WTC11 (cell line): ENCODE measurements around the gene CTNNA3.

Experiments used
- CTCF ChIP-seq: fragments of 200-600 bp; IDR thresholded peaks from 2 replicates; pipeline ENCODE4 v1.8.0; 2022; ENCODE audit warnings: antibody characterized with exemption
- MAX ChIP-seq: sonication (generic); formaldehyde crosslinking; IDR thresholded peaks from 2 replicates; pipeline ENCODE4 v1.8.0; 2022; ENCODE audit warnings: mild to moderate bottlenecking, missing genetic modification reagents
- NFE2L1 ChIP-seq: sonication (generic); formaldehyde crosslinking; IDR thresholded peaks from 2 replicates; pipeline ENCODE4 v1.8.1; 2023; ENCODE audit warnings: missing genetic modification reagents
- TF ChIP-seq, protein P1 (sequence below): sonication (generic); formaldehyde crosslinking; conservative IDR thresholded peaks from 2 replicates; pipeline ENCODE4 v1.8.1; 2022; ENCODE audit warnings: mild to moderate bottlenecking, missing genetic modification reagents

DNA sequence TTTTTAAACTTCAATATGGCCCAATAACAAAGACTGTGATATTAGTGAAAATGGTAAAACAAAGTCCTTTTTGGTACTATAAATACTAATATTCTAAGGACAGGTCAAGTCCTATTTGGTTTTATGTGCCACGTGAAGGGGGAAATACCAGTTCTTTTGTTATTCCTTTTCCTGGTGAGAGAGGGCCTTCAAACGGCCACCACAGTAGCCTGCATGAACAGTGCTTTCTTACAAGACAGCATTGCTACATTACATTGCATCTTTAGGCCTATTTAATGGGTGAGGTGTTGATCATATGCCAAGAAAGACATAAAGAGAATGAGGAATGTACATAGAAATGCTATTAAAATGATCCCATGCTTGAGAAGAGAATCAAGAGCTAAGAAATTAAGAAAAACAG, 555.4 kb downstream of the CTNNA3 start:
- TF ChIP-seq CTCF: no peak
- TF ChIP-seq NFE2L1: no peak
- TF ChIP-seq, protein P1, sequence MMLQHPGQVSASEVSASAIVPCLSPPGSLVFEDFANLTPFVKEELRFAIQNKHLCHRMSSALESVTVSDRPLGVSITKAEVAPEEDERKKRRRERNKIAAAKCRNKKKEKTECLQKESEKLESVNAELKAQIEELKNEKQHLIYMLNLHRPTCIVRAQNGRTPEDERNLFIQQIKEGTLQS: no peak
- no peak for TF ChIP-seq MAX
